K562 (cell line): Measurements from ENCODE around the gene ZNF74. TPM values are rescaled to one million over a fixed set of nuclear protein-coding genes. Genes with fewer than 3 reads are reported as not detected.

Source experiments
- AFF4 ChIP-seq: sonication (generic); formaldehyde crosslinking; IDR thresholded peaks from 2 replicates; pipeline ENCODE4 v1.8.0; 2023; ENCODE audit warnings: mild to moderate bottlenecking, missing genetic modification reagents
- BRF1 ChIP-seq: IDR thresholded peaks from 3 replicates; pipeline ENCODE4 v1.6.1; 2011; ENCODE audit warnings: borderline replicate concordance, mild to moderate bottlenecking; ENCODE audit not compliant: insufficient read length; ENCODE audit errors: extremely low read depth
- CC2D1A ChIP-seq: fragments of 450-650 bp; IDR thresholded peaks from 2 replicates; pipeline ENCODE4 v1.6.1; 2017; ENCODE audit warnings: mild to moderate bottlenecking
- CTCF ChIP-seq, 3 experiments: IDR thresholded peaks in 2 of 3; conservative IDR thresholded peaks in 1 of 3; 2 replicates each; pipeline ENCODE4 v1.5.1; 2011 to 2012; ENCODE audit warnings: low read length in 3 of 3, mild to moderate bottlenecking in 3 of 3, control low read depth in 2 of 3, improper control_type of control experiment in 1 of 3, inconsistent platforms in 1 of 3, low read depth in 1 of 3, mixed read lengths in 1 of 3, moderate library complexity in 1 of 3; ENCODE audit not compliant: insufficient read depth in 2 of 3
- DDX20 ChIP-seq: fragments of 450-650 bp; IDR thresholded peaks from 2 replicates; pipeline ENCODE4 v1.6.1; 2016; ENCODE audit warnings: missing genetic modification characterization, low read depth, mild to moderate bottlenecking, missing compliant biosample characterization, moderate library complexity
- FOXK1 ChIP-seq: sonication (generic); formaldehyde crosslinking; IDR thresholded peaks from 2 replicates; pipeline ENCODE4 v1.8.0; 2022; ENCODE audit warnings: missing genetic modification reagents, mild to moderate bottlenecking, borderline replicate concordance
- GTF2F1 ChIP-seq: IDR thresholded peaks from 2 replicates; pipeline ENCODE4 v1.6.1; 2011; ENCODE audit warnings: low read depth, low read length, improper control_type of control experiment
- JUN ChIP-seq, 2 experiments: sonication (generic) in 1 of 2; formaldehyde crosslinking in 1 of 2; IDR thresholded peaks; 2 replicates each; pipeline versions ENCODE4 v1.6.1 to v1.8.0; 2012 to 2022; ENCODE audit warnings: borderline replicate concordance in 2 of 2, mild to moderate bottlenecking in 2 of 2, improper control_type of control experiment in 1 of 2, low read depth in 1 of 2, low read length in 1 of 2, missing genetic modification reagents in 1 of 2
- MCM2 ChIP-seq: fragments of 450-650 bp; IDR thresholded peaks from 2 replicates; pipeline ENCODE4 v1.6.1; 2017; ENCODE audit warnings: low read depth, mild to moderate bottlenecking
- PML ChIP-seq: IDR thresholded peaks from 2 replicates; pipeline ENCODE4 v1.6.1; 2012; ENCODE audit warnings: low read length, inconsistent platforms
- THRAP3 ChIP-seq: fragments of 450-650 bp; IDR thresholded peaks from 2 replicates; pipeline ENCODE4 v1.6.1; 2016; ENCODE audit warnings: mild to moderate bottlenecking, inconsistent platforms, borderline replicate concordance
- TSHZ1 ChIP-seq: fragments of 250-450 bp; sonication (Bioruptor Pico); IDR thresholded peaks from 2 replicates; pipeline ENCODE4 v1.4.0; 2020; ENCODE audit warnings: mild to moderate bottlenecking, moderate library complexity
- XRCC3 ChIP-seq: fragments of 450-650 bp; IDR thresholded peaks from 2 replicates; pipeline ENCODE4 v1.6.1; 2017; ENCODE audit warnings: mild to moderate bottlenecking, moderate library complexity
- ZC3H4 ChIP-seq: sonication (generic); formaldehyde crosslinking; IDR thresholded peaks from 2 replicates; pipeline ENCODE4 v1.9.0; 2021; ENCODE audit warnings: missing genetic modification reagents, borderline replicate concordance
- ZFP1 ChIP-seq: fragments of 450-650 bp; formaldehyde crosslinking; IDR thresholded peaks from 2 replicates; pipeline ENCODE4 v1.4.0; 2020; ENCODE audit warnings: mild to moderate bottlenecking, mixed read lengths
- ZNF583 ChIP-seq: fragments of 250-450 bp; sonication (Bioruptor Pico); IDR thresholded peaks from 2 replicates; pipeline ENCODE4 v1.4.0; 2020
- polyA plus RNA-seq, 8 experiments: library from polyadenylated mRNA; depleted of rRNA in 4 of 8; stranded (reverse) in 5 of 8; unstranded in 3 of 8; fragments of >200 nt; fragmentation: Nextera tagmentation in 2 of 8; fragmentation: Illumina TruSeq in 1 of 8; extraction: Ambion mirVana in 2 of 8; extraction: Trizol in 1 of 8; gene quantifications; 2 replicates each; pipeline versions ENCODE4 v1.2.1 to v1.2.3, GENCODE V29; 2011 to 2014; ENCODE audit warnings: inconsistent platforms in 1 of 8, missing spikeins in 1 of 8
- total RNA-seq, 7 experiments: library from RNA; depleted of rRNA in 6 of 7; stranded (reverse); fragments of >200 nt in 6 of 7; fragmentation: Illumina TruSeq in 2 of 7; extraction: Trizol in 2 of 7; gene quantifications; 2 replicates each; pipeline versions ENCODE4 v1.2.1 to v1.2.3, GENCODE V29; 2011 to 2021; ENCODE audit warnings: low replicate concordance in 1 of 7
- TF ChIP-seq, protein P1 (sequence below): sonication (generic); formaldehyde crosslinking; IDR thresholded peaks from 2 replicates; pipeline ENCODE4 v1.8.0; 2022; ENCODE audit warnings: mild to moderate bottlenecking, missing genetic modification reagents

ZNF74 gene
- total and polyA plus RNA-seq, 9 of the 15 experiments (the other 6 are each of a cell fraction or from before 2014, with no cell fraction given) = 2.4 to 53.5 (median 31.5) TPM

GRCh38 chr22:20439928-20440575, 46.1 kb downstream of the ZNF74 start (continued):
- TF ChIP-seq TSHZ1 (CRISPR knock-in tag) (no peak), PML (no peak), ZFP1 (no peak), MCM2 (no peak), DDX20 (tag) (no peak), GTF2F1 (no peak), AFF4 (CRISPR knock-in tag) (no peak), ZC3H4 (CRISPR knock-in tag) (peak; percentile 84; the same call in 1 of the 2 replicates), CTCF (IDR thresholded peaks at IDR 0.05 in 2 of 3, conservative IDR thresholded peaks at IDR 0.05 in 1 of 3; ENCODE audit: insufficient read depth in 2 of 3, low read depth in 1 of 3, low read length in 3 of 3) (no peak), THRAP3 (no peak), CC2D1A (no peak), XRCC3 (no peak), BRF1 (no peak), FOXK1 (CRISPR knock-in tag) (no peak), JUN (IDR thresholded peaks at IDR 0.05; ENCODE audit: borderline replicate concordance, low read depth, low read length) (no peak), JUN (CRISPR knock-in tag; IDR thresholded peaks at IDR 0.05; ENCODE audit: borderline replicate concordance) (peak; percentile 56; the same call in 1 of the 2 replicates), ZNF583 (CRISPR knock-in tag) (no peak)
- TF ChIP-seq, protein P1, sequence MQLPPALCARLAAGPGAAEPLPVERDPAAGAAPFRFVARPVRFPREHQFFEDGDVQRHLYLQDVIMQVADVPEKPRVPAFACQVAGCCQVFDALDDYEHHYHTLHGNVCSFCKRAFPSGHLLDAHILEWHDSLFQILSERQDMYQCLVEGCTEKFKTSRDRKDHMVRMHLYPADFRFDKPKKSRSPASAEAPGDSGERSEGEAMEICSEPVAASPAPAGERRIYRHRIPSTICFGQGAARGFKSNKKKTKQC = peak; percentile 47; the same call in 1 of the 2 replicates
